Activated CD4-positive, alpha-beta T cell treated with anti-CD3 and anti-CD28 coated beads, Interleukin-2, amount 50 U/mL, for 48 hours (primary cell): ENCODE data around the gene TCF23.
"Not testable (repeated sequence)": the region's sequence is repeated elsewhere in the genome, so short reads cannot be mapped to it uniquely, and the experiment has no call there.

Experiments
- DNase-seq, 2 experiments: peaks; one replicate each; pipeline ENCODE4 v3.0.0-alpha.2; 2020

The TCF23 gene

DNA sequence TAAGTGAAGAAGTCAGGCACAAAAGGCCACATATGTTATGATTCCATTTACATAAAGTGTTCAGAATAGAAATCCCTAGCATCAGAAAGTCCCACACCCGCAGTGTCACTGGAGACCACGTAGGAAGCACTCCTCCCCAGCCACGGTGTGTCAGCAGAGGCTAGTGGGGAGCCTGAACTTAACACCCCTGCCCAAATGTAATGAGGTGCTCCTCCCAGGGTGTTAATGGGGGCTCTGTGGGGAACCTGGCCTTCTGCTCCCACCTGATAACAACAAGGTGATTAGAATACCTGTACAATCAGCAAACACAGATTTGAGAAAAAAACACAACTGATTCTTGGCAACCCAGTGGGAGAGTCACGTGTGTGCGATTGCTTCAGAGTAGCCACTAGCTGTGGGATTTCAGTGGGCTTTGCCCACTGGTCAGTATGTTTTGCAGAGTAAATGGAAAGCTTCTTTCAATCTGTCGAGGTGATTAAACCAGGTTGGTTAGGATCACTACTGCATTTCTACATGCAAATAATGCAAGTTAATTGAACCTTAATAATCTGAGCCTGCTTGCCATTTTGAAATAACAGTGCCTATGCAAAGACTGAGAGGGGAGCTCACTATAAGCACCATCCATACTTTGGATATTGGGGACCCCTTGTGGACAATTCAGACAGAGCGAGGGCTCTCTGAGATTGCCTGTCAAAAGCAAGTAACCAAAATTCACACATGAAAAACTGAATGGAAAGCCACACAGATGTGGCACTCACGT is 42.4 kb downstream of the TCF23 start:
- DNase-seq, result peak; percentile 35 to 38

DNA sequence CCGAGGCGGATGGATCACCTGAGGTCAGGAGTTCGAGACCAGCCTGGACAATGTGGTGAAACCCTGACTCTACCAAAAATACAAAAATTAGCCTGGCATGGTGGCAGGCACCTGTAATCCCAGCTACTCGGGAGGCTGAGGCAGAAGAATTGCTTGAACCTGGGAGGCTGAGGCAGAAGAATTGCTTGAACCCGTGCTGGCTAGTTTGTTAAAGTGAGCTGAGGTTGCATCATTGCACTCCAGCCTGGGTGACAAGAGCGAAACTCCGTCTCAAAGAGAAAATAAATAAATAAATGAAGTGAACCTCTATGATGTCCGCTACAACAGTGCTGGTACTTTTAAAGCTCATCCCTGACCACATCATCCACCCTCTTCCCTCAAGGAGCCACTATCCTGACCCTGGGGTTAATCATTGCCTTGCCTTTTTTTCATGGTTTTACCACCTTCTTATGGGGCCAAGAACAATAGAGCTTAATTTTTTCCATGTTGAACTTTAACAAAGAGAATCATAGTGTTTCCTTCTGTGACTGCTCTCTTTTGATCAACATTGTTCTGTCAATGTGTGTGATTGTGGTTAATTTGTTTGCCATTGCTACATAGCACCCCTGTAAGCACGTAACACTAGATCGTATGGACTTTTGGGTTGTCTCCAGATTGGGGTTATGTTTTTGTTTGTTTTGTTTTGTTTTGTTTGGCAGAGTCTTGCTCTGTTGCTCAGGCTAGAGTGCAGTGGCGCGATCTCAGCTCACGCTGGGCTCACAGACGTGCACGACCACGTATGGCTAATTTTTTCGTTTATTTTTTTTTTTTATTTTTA is 45.9 kb downstream of the TCF23 start:
- DNase-seq, result no peak

DNA sequence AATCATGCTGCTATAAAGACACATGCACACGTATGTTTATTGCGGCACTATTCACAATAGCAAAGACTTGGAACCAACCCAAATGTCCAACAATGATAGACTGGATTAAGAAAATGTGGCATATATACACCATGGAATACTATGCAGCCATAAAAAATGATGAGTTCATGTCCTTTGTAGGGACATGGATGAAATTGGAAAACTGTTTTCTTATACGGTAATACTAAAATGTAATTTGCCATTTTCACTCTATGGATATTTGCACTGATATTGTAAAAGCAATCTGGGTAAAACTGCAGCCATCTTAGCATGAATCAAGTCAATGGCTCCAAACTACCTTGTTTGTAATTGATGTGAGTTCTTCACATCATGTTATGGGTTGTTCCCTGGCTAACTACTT is 47.0 kb downstream of the TCF23 start:
- not testable (repeated sequence) for DNase-seq

DNA sequence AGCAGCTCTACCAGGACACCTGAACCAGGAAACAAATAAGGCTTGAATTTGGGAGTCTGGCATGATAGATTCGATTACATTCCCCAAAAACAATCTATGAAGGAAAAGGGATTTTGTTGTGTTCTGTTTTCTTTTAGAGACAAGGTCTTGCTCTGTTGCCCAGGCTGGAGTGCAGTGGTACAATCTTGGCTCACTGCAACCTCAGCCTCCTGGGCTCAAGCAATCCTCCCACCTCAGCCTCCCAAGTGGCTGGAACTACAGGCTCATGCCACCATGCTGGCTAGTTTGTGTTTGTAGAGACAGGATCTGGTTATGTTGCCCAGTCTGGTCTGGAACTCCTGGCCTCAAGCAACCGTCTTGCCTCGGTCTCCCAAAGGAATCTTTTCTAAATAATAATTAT is 49.3 kb downstream of the TCF23 start:
- not testable (repeated sequence) for DNase-seq

DNA sequence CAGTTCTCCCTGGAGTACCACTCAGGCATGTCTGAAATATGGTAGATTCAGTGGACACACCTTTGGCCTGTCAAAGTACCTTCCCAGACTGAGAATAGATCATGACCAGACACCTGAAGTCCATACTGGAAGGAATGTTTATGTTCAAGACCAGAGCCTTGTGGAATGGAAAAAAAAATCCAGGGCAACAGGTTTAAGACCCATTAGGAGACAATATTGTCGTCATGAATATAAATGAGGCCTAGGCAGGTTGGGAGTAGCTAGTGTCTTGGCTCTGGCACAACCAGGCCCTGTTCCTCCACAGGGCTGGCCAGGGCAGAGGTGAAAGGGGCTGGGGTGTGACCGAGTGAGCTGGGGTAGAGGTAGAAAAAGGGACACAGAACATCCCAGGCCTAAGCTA is 49.8 kb downstream of the TCF23 start:
- DNase-seq, result no peak

DNA sequence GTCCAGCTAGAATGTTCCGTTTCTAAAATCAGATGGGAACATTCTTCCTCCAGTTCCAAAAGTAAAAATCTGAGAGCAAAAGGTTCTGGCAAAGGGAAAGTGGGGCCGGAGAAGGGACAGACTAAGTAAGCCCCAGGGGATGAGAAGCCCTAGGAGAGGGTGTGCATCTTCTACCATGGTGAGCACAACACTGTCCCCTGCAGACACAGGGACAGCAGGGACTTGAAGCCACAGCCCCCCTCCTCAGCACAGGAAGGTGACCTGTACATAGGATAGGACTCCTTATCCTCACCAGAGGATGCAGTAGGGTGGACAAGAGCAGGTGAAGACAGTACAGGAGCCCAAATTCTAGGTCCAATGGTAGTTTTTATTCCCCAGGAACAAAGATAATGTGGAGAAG is 50.4 kb downstream of the TCF23 start:
- DNase-seq, result no peak

DNA sequence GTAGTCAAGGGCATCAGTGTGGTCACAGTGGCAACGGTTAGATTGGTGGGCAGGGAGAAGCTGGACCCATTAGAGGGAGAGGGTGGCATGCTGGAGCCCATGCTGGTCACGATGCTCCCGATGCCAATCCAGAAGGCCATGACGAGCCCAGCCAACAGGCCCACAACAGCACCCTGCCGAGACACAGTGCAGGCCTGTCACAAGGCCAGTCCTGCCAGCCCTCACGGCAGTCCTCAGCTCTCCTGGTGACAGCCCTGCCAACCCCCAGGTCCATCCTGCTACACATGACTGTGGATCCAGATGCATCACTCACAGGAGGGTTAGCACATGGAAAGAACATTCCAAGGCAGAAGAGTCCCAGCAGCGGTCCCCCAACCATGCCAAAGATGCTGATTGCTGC is 52.9 kb downstream of the TCF23 start:
- no peak for DNase-seq

DNA sequence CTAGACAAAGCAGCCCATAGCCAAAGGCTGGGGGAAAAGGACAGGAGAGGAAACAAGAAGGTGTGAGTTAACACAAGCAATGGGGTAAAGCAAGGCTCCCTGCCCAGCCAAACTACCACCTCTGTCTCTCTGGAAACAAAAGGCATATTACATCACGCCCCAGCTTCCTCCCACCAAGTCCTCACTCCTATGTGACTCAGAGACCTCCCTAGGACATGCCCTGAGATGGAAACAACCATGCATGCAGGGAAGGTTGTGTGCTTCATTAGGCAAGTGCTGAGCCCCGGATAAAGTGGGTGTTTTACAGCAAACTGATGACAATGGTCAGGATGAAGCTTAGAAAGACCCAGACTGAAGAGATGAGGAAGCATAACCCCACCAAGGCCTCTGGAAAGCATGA is 54.0 kb downstream of the TCF23 start:
- DNase-seq, result no peak

DNA sequence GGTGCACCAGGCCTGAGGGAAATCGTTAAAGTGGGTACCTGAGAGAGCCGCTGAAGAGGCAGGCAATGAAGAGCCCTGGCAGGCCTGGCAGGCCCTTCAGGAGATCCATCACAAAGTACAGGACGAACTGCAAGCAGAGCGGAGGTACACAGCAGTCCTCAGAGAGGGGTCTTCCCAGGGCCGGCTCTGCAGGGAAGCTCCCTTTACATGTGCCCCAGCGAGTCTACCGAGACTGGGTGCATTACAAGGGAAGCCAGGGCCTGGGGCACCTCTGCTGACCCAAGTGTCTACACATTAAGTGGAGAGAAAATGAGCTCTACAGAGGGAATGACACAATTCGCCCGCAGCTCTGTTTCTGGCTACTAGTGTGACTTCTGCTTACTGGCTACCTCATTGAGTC is 54.9 kb downstream of the TCF23 start:
- DNase-seq, result no peak

DNA sequence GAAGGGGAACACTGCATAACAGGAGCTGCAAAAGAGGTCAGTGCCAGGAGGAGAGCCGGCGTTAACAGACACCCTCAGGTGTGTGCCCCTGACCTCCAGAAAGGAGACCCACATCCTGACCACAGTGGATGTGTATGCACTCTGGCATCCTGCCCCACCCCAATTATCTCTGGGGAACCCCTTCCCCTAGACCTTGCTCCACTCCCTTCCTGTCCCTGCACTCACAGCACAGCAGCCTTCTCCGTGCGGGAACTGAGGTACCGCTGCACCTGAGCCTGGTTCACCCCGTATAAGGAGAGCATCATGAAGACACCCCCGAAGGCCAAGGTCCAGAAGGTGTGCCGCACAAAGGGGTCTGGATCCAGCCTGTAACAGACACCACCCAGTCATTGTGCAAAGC is 55.8 kb downstream of the TCF23 start:
- no peak for DNase-seq

DNA sequence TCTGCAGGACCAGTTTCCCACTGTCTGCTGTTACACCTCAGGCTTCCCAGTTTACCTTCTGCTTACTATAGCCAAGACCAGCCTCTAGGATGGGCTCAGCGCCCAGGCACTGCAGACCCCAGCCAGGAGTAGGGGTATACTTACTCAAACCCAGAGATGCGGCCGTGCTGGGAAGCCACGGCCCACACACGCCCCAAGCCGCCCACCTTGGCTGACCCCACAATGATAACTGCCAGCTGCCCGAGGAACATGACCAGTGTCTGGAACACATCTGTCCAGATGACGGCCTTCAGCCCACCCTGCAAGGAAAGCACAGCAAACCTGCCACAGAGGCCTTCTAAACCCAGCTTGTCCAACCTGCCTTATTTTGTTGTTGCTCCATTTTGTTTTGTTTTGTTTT is 56.4 kb downstream of the TCF23 start:
- DNase-seq, result no peak

DNA sequence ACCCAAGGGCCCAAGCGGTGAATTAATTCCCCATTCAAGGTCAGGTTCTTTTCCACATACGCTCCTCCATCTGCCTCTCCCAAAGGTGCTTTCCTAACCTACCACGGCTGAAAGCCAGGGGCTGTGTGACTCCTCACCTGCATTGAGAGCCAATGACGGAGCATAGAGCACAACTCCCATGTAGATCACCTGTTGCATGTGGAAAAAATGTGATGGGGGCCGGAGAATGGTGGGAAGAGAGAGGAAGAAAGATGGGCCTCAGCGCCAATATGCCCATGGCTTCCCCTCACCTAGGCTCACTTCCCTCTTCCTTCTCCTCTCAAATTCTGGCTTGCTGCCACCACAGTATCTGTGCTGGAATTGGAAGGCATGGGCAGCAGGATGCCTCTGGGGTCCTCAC is 57.5 kb downstream of the TCF23 start:
- DNase-seq, result no peak
